Middle frontal gyrus (tissue), 1 donor: ENCODE results near the gene NUDT3.
"Not testable (repeated sequence)": the region's sequence is repeated elsewhere in the genome, so short reads cannot be mapped to it uniquely, and the experiment has no call there.

Experiments
- DNase-seq: peaks from one replicate; pipeline ENCODE4 v3.0.0-alpha.2; 2015; ENCODE audit warnings: low spot score; ENCODE audit errors: extremely low spot score

Gene NUDT3

GRCh38 chr6:34392497-34393190 lies at the start of gene NUDT3:
NUDT3 (minus strand) TSS chr6:34392669; CDS start chr6:34392362, 307 bp downstream.
- peak; percentile 92 for DNase-seq

GRCh38 chr6:34441526-34441925 lies 49.1 kb upstream of the NUDT3 start:
- DNase-seq: no peak

GRCh38 chr6:34439442-34439841 lies 47.0 kb upstream of the NUDT3 start:
- no peak for DNase-seq

GRCh38 chr6:34438705-34439104 lies 46.2 kb upstream of the NUDT3 start:
- DNase-seq: no peak

- no peak for DNase-seq
Observed at GRCh38 chr6:34437644-34437970, 45.1 kb upstream of the NUDT3 start.

- no peak for DNase-seq
Observed at GRCh38 chr6:34436803-34437643, 44.6 kb upstream of the NUDT3 start.

GRCh38 chr6:34435916-34436315 lies 43.4 kb upstream of the NUDT3 start:
- no peak for DNase-seq

- DNase-seq: peak; percentile 86
Observed at GRCh38 chr6:34425498-34426410, 33.3 kb upstream of the NUDT3 start, which contains the start of gene RPS10. RPS10 (minus strand) TSS chr6:34426069; CDS start chr6:34425221, 848 bp downstream.

- DNase-seq: no peak
Observed at GRCh38 chr6:34425132-34425497, 32.6 kb upstream of the NUDT3 start.

- DNase-seq: no peak
Observed at GRCh38 chr6:34424200-34425131, 32.0 kb upstream of the NUDT3 start.

- no peak for DNase-seq
Observed at GRCh38 chr6:34423254-34423653, 30.8 kb upstream of the NUDT3 start.

- DNase-seq: no peak
Observed at GRCh38 chr6:34418367-34418766, 25.9 kb upstream of the NUDT3 start.

- DNase-seq: no peak
Observed at GRCh38 chr6:34416877-34417371, 24.5 kb upstream of the NUDT3 start.

GRCh38 chr6:34414999-34415858 lies 22.8 kb upstream of the NUDT3 start:
- DNase-seq: peak; percentile 79

GRCh38 chr6:34412643-34413214 lies 20.3 kb upstream of the NUDT3 start:
- DNase-seq: no peak

GRCh38 chr6:34412016-34412415 lies 19.5 kb upstream of the NUDT3 start:
- peak; percentile 29 for DNase-seq

GRCh38 chr6:34407915-34408314 lies 15.4 kb upstream of the NUDT3 start:
- not testable (repeated sequence) for DNase-seq

- no peak for DNase-seq
Observed at GRCh38 chr6:34396518-34396917, 4.0 kb upstream of the NUDT3 start.

- no peak for DNase-seq
Observed at GRCh38 chr6:34393966-34394305, 1.5 kb upstream of the NUDT3 start.
